ENCODE measurements around the gene TENT4B.

TENT4B gene

GRCh38 chr16:50260206-50261159 is 107.4 kb downstream of the TENT4B start:
- FAIRE-seq = no peak

DNA sequence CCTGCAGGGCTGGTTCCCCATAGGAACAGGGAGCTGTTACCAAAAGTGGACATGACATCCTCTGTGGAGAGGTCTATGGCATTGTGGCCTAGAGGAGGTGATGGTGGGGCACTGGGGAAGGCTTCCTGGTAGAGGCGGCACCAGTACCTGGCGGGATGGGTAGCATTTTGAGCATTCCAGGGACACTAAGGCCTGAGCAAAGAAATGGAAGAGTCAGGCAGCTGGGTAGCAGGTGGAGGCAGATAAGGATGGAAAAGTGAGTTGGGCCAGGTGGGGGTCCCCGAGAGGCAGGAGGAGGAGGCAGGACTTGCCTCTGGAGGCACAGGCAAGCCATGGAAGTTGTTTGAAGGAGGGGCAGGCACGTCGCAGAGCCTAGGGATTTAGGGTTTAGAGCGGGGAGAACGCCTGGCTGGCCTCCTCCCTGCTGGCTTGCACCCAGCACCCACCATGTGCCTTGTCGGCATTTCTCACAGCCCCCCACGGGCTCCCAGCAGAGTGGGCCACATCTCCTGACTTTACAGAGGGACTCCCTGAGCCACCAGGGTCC is 108.1 kb downstream of the TENT4B start:
- no peak for FAIRE-seq

- FAIRE-seq = no peak
Observed at GRCh38 chr16:50261707-50262235, 108.7 kb downstream of the TENT4B start.

GRCh38 chr16:50263060-50263909 is 110.2 kb downstream of the TENT4B start:
- no peak for FAIRE-seq

DNA sequence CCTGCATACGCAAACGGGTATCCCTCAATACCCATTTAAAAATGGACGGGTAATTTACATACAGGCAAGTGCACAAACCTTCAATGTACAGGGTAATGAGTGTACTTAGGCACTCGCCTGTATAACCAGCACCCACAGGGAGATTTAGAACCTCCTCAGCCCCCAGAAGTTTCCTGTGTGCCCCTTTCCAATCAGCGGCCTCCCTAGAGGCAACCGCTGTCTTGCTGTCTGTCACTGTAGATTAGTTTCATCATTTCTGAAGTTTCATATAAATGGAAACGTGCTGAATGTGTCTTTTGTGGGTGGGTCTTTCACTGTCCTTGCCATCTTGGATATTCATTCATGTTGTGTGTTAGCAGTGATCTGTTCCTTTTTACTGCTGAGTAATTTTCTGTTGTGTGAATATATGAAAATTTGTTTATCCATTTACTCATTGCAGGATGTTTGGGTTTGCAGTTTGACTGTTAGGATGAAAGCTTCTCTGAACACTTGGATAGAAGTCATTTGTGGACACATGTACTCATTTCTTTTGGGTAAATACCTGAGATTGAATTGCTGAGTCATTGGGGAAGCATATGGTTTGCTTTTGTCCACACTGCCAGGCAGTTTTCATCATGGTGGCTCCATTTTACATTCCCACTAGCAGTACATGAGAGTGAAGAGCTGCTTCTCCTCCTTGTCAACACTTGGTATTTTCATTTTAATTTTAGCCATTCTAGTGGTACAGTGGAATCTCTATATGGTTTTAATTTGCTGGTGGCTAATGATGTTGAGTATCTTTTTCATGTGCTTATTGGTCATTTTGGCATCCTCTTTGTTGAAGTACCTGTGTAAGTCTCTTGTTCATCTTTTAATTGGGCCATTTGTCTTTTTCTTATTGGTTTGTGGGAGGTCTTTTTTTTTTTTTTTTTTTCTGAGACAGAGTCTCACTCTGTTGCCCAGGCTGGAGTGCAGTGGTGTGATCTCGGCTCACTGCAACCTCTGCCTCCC is 111.1 kb downstream of the TENT4B start:
- no peak for FAIRE-seq

DNA sequence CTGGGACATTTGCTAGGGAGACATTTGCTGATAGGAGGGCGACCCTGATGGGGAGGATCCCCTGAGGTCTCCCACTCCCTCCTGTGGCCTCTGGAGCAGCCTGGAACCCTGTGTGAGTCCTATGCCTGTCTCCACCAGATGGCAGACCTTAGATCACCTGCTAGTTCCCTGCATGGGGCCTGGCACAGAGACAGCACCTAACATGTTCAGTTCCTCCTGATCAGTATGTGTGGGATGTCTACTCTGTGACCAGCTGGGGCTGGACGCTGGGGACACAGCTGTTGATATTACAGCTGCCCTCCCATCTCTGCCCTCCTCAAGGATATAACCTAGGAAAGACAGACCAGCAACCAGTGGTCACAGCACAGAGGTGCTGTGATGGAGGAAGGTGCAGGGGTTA is 112.2 kb downstream of the TENT4B start:
- no peak for FAIRE-seq

- FAIRE-seq = no peak
Observed at GRCh38 chr16:50265716-50266336, 112.7 kb downstream of the TENT4B start.

- FAIRE-seq = no peak
Observed at GRCh38 chr16:50266337-50267091, 113.4 kb downstream of the TENT4B start, which contains the start of gene ADCY7. Gene ADCY7 (plus strand): TSS chr16:50266551. CDS start chr16:50288180, 21,629 bp downstream.

DNA sequence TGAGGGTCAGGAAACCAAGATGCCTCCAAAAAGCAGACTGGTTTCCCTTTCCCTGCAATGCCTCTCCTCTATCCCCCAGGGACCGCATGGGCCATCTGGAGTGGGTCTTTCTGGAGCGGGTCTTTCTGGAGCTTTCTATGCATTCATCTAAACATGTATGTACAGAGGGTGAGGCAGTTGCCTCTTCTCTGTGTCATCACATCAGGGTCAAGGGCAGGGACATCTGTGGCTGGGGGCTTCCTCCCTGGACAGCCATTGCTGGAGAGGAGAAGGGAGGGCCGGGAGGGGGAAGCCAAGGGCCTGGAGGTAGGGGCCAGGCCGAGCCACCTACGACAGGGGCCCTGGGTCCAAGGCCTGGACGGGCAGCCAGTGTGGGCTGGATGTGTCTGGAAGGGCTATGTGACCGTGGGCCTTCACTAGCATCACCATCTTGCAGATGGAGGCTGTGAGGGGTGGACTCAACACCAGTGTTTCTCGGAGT is 114.1 kb downstream of the TENT4B start:
- FAIRE-seq = no peak

GRCh38 chr16:50267651-50268050 is 114.5 kb downstream of the TENT4B start:
- FAIRE-seq = no peak

- FAIRE-seq = no peak
Observed at GRCh38 chr16:50268352-50268751, 115.2 kb downstream of the TENT4B start.

- FAIRE-seq = no peak
Observed at GRCh38 chr16:50269061-50269705, 116.1 kb downstream of the TENT4B start.

DNA sequence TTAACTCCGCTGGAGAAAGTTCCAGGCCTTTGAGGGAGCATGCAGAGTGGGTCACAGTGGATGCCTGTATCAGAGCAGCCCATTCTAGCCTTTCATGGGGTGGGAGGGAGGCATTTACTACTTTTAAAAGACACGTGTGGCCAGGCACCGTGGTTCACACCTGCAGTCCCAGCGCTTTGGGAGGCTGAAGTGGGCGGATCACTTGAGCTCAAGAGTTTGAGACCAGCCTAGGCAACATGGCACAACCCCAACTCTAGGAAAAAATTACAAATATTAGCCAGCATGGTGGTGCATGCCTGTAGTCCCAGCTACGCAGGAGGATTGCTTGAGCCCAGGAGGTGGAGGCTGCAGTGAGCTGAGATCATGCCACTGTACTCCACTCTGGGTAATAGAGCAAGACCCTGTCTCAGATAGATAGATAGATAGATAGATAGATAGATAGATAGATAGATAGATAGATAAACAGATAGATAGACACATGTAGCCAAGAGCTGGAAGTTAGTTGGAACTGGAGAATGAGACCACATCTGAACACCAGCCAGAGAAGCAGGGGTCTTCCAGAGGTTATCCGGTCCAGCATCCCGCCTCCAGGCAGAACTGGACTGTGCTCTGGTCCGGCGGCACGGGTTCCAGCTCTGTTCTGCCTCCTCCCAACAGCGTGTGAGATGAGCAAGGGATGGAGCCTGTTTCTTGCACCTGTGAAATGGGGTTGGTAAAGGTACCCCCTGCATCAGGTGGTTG is 116.8 kb downstream of the TENT4B start:
- no peak for FAIRE-seq

GRCh38 chr16:50270510-50271147 is 117.5 kb downstream of the TENT4B start:
- no peak for FAIRE-seq

GRCh38 chr16:50271148-50272041 is 118.3 kb downstream of the TENT4B start:
- no peak for FAIRE-seq

GRCh38 chr16:50272111-50272571 is 119.0 kb downstream of the TENT4B start:
- no peak for FAIRE-seq

- FAIRE-seq = no peak
Observed at GRCh38 chr16:50272687-50273381, 119.7 kb downstream of the TENT4B start.
